M059J (cell line): Measurements from ENCODE around the gene XK. TPM values are rescaled to one million over a fixed set of nuclear protein-coding genes. Genes with fewer than 3 reads are reported as not detected.
A peak's percentile ranks its signal among the peaks of the same experiment; 100 is the strongest.
"Not testable (repeated sequence)": the region's sequence is repeated elsewhere in the genome, so short reads cannot be mapped to it uniquely, and the experiment has no call there.

Source experiments
- DNase-seq: peaks from one replicate; pipeline ENCODE4 v3.0.0-alpha.2; 2012; ENCODE audit warnings: low read depth
- total RNA-seq: library from RNA; depleted of rRNA; stranded (reverse); fragments of >200 nt; shearing (Covaris generic); gene quantifications from 2 replicates; pipeline ENCODE4 v1.2.3, GENCODE V29; 2014; rRNA removed

The XK gene
- total RNA-seq, 1 experiment from 2014 or later = 1.3 TPM

- no peak for DNase-seq
Measured at GRCh38 chrX:37754516-37754915, 68.9 kb downstream of the XK start.

DNA sequence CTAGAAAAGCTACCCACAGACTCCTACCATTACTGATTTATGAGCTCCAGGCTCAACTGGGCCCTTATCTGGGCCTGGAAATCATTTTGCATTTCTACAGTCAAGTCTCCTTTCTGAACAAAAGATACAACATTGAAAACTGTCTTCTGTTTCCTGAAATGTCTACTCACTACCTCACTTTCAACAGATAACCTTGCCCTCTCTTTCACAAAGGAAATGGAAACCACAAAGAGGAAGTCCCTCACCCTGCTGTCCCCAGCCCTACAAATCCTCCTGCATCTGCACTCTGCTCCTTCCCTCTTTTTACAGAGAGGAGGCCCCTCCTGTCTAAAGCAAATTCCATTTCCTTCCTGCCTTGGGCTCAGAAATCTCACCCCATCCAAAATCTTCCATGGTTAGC lies 69.4 kb downstream of the XK start:
- DNase-seq = no peak

DNA sequence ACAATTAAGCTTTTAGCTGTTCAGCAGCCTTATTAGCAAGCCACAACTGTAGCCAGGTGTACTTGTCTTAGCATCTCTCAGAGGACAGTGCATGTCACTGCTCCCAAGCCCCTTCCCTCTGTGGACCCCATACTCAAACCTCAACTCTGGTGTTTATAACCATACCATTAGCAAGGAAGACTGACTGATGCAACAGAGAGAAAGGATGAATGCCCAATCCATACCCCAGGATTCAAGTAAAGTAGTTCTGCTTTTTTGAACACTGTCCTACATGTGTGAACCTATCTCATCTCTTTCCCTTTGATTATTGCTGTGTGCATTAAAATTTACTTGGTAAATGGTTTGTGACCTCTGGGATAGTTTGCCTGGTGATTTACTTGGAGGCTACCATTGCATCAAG lies 71.5 kb downstream of the XK start:
- DNase-seq = no peak

DNA sequence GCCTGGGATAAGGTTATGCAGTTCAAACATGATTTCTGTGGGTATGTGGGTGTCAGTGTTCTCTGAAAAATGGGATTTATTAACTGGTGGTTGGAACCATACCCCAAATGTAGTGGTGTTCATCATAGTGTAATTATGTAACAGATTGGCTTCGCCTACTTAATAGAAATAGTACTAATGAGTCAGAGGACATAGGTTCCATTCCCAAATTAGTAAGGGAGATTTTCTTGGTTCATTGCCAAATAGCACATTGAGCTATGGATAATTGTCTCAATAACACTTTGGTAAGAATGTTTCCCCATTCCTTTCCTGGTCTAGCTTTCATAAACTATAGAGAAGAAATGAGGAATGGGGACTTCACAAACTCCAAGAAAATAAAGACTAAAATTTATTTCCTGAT lies 73.8 kb downstream of the XK start:
- no peak for DNase-seq

DNA sequence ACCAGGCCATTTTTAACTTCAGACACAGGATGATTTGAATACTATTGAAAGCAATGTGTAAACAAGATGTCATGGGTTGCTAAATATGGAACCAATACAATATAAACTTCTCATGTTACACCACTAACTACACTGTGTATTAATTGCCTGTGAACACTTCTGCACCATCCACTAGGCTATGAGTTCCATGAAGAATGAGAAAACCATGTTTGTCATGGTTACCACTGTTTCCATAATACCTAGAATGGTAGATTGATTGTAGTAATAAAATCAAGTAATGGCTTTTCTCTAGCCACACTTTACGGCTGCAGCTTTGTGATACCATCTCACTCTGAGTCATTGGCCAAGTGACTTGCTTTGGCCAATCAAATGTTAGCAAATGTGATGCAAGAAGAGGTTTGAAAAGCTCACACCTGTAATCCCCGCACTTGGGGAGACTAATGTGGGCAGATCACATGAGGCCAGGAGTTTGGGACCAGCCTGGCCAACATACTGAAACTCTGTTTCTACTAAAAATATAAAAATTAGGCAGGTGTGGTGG lies 74.4 kb downstream of the XK start:
- peak; percentile 8 for DNase-seq

- DNase-seq = no peak
Measured at GRCh38 chrX:37763400-37763799, 77.8 kb downstream of the XK start.

- DNase-seq = no peak
Measured at GRCh38 chrX:37765507-37765906, 79.9 kb downstream of the XK start.

DNA sequence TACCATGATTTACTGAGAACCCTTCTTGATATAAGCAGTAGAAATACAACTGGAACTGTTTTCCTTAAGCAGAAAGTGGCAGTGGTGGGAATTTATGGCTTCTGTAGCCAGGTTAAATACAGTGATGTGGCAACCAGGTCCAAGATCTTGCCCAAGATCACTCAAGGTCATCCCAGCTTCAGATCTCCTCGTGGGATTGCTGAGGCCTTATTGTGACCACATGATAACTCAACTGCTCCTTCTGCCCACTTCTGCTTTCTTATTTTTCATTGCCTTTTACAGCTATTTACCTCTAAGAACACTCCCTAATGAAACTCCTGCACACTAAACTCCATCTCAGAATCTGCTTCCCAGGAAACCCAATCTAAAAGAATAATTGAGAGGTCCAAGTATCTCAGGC lies 81.8 kb downstream of the XK start:
- DNase-seq = no peak

DNA sequence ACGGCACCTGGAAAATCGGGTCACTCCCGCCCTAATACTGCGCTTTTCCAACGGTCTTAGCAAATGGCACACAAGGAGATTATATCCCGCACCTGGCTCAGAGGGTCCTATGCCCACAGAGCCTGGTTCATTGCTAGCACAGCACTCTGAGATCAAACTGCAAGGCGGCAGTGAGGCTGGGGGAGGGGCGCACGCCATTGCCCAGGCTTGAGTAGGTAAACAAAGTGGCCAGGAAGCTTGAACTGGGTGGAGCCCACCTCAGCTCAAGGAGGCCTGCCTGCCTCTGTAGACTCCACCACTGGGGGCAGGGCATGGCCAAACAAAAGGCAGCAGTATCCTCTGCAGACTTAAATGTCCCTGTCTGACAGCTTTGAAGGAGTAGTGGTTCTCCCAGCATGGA lies 83.3 kb downstream of the XK start:
- not testable (repeated sequence) for DNase-seq

GRCh38 chrX:37776283-37776986 lies 90.8 kb downstream of the XK start:
- no peak for DNase-seq

DNA sequence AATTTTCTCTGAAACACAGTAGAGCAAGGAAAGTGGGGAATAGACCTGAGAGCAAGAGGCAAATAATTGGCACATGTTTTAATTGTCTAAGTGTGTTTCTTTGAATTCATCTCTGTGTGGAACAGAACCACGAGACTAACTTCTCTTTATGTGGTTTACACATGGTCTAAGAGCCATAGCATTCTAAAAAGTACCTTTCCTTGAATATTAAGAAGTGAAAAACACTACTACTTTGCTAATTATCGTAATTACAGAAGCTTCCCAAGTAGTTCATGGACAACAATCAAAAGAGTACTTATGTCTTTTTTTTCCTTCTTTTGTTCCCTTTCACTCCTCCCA lies 91.4 kb downstream of the XK start:
- no peak for DNase-seq

DNA sequence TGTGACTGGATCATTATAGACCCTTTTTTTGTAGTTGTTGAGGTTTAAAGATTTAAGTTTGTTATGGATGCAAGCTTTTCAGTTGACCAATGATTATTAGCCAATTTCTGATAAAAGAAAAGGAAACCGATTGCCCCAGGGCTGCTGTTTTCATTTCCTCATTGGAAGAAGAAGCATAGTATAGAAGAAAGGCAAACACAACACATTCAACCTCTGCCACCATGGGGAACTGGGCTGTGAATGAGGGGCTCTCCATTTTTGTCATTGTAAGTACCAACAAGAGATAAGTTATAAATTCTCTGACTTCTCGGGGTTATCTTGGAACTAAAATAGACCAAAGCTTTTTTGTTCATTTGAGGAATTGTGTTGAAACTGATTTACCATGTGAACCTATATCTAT lies 94.3 kb downstream of the XK start, which contains the start of gene CYBB:
Gene CYBB (plus strand): TSS at position 203 of the 400 bp plus-strand sequence. CDS start 19 bp downstream, at position 222.
- DNase-seq = no peak

- DNase-seq = no peak
Measured at GRCh38 chrX:37781081-37781480, 95.5 kb downstream of the XK start.

Other genes starting within 250 kb of the XK start
- gene LANCL3, start 114.1 kb upstream of the XK start, total RNA-seq = 0.67 and 0.89 TPM in 2 replicates
- 0.07 TPM in 1 of 2 replicates, not detected in the other for gene CYBB, start 94.3 kb downstream of the XK start, total RNA-seq
- 85.6 and 94.0 TPM in 2 replicates for gene DYNLT3, start 161.8 kb downstream of the XK start, total RNA-seq